IPS DF 4.7 (cell line): ENCODE measurements around the gene MERTK.

ENCODE experiments used
- DNase-seq: peaks from one replicate; pipeline ENCODE4 v3.0.0-alpha.2; 2013; ENCODE audit warnings: low spot score; ENCODE audit errors: extremely low read depth

MERTK gene

GRCh38 chr2:112074506-112074905 lies 176.1 kb downstream of the MERTK start:
- DNase-seq = no peak

DNA sequence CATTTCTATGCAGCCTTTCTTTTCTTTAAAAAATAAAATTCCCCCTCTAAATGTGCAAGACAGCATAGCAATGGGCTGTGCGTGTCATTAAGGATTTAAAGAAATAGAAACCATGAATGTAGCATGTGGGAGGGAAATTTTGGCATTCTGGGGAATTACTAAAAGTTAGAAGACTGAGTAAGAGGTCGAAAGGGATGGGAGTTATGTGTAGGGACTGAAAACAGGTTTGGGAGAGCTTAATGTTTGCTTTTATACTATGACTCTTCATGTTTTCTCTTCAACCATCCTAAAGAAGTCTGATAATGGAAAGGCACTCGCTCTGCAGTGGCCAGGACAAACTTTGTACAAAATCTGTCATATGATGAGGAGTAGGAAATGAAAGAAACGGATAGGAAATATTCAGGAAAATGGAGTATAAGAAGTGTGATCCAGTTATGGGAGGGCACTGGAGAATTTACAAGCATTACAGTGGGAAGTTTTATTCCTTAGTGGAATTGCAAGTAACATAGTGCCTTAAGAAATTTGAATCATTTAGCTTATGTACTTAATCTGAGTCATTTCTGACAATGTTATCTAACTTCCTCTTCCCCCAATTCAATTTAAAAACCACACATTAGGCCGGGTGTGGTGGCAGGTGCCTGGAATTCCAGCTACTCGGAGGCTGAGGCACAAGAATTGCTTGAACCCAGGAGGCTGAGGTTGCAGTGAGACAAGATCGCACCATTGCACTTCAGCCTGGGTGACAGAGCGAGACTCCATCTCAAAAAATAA lies 177.3 kb downstream of the MERTK start:
- no peak for DNase-seq

DNA sequence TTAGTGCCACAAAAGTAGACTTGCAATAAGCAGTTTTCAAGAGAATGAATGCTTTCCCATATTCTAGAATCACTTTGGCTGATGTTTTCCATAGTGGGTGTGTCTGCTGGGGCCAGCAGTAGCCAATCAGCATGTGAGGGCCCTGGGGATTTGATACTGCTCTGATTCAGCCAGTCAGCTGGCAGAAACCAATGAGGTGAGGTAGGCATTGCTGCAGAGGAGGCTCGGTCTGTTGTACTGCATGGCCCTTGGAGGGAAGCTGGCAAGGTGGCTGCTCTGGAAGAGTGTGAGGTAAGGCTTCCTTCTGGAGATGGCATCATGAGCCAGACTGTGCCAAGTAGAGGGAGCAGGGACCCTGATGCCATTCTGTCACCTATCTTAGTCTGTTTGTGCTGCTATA lies 179.4 kb downstream of the MERTK start:
- DNase-seq = no peak
